RWPE1 (cell line): ENCODE data around the gene RHPN2.
"Not testable (repeated sequence)": the region's sequence is repeated elsewhere in the genome, so short reads cannot be mapped to it uniquely, and the experiment has no call there.

Experiments used
- CTCF ChIA-PET: fragments of 350-600 bp; sonication (Branson Sonifier 250); formaldehyde crosslinking; extraction: SDS; loops from one replicate; lab custom pipeline; 2021; lab: Yijun Ruan, JAX
- POLR2A ChIA-PET: fragments of 400-600 bp; formaldehyde crosslinking; extraction: SDS; loops from one replicate; lab custom pipeline; 2020; ENCODE audit warnings: antibody characterized with exemption; ENCODE audit not compliant: low non-redundant PET; lab: Yijun Ruan, JAX
- DNase-seq: peaks from one replicate; pipeline ENCODE4 v3.0.0; 2012; ENCODE audit warnings: low spot score
- H3K27ac ChIP-seq: fragments of 450-650 bp; 2 replicates; pipeline ENCODE4 v1.5.1; 2017
- TF ChIP-seq, protein P1 (sequence below): fragments of 450-650 bp; conservative IDR thresholded peaks from 2 replicates; pipeline ENCODE4 v1.5.1; 2017; ENCODE audit warnings: low read depth, mild to moderate bottlenecking

The RHPN2 gene

DNA sequence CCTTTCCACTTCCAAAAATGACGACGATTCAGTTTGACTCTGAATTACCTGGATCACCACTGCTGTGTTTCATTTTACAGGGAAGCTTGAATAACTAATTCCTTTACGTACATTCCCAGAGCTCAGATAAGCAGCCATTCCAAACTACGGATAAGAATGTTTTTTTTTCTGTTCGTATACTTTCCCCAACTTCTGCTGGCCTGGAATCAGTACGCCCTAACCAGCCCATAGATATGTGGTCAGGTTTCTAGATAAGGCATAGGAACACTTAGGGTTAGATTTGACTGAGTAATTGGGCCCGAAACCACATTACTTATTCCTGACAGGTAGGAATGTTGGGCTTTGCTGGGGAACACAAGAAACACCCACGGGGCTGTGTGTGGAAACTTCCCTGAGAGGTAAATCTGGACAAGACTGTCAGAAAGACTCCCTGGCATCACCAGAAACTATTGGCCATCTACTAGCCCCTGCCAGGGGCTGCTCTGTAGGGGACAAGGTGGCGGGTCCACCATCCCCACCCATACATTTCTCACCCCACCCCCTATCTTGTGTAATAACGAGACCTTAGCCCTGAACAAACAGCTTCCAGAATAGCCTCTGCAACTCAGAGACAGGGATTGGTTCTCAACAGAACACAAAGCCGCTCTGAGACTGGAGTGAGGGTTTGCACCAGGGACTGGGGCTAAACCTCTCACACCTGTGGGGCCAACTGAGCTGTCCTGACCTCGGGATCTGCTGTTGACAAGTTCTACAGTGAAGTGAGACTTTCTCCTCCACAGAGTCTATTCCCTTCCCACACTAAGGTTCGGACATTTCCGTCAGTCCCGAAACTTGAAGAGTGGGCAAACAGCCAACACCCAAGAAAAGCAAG lies 15.6 kb downstream of the RHPN2 start:
- TF ChIP-seq, protein P1, sequence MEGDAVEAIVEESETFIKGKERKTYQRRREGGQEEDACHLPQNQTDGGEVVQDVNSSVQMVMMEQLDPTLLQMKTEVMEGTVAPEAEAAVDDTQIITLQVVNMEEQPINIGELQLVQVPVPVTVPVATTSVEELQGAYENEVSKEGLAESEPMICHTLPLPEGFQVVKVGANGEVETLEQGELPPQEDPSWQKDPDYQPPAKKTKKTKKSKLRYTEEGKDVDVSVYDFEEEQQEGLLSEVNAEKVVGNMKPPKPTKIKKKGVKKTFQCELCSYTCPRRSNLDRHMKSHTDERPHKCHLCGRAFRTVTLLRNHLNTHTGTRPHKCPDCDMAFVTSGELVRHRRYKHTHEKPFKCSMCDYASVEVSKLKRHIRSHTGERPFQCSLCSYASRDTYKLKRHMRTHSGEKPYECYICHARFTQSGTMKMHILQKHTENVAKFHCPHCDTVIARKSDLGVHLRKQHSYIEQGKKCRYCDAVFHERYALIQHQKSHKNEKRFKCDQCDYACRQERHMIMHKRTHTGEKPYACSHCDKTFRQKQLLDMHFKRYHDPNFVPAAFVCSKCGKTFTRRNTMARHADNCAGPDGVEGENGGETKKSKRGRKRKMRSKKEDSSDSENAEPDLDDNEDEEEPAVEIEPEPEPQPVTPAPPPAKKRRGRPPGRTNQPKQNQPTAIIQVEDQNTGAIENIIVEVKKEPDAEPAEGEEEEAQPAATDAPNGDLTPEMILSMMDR = no peak
- ChIA-PET POLR2A (no interaction called here), CTCF (no interaction called here)
- H3K27ac ChIP-seq = no peak overlapping the region
- peak; percentile 49 for DNase-seq

DNA sequence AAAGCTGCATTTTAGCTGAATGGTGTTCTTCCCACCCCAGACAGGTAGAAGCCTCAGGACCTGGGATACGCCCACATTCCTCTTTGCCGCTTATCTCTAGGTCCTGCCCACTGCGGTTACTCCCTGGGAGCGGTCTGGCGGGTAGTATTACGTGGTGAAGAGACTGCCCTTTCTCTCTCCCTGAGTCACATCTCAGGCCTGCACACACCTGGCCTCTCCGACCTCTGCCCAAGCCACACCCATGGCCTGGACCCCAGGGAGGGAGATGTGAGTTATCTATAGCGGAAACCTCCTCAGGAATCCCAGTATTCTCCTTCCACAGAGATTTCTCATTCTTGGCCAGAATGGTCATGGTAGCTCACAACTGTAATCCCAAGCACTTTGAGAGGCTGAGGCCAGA lies 17.3 kb downstream of the RHPN2 start:
- TF ChIP-seq, protein P1 = no peak
- peak; percentile 92 for DNase-seq
- peak overlapping the region; percentile 56 for H3K27ac ChIP-seq
- ChIA-PET CTCF (no interaction called here), POLR2A (no interaction called here)

DNA sequence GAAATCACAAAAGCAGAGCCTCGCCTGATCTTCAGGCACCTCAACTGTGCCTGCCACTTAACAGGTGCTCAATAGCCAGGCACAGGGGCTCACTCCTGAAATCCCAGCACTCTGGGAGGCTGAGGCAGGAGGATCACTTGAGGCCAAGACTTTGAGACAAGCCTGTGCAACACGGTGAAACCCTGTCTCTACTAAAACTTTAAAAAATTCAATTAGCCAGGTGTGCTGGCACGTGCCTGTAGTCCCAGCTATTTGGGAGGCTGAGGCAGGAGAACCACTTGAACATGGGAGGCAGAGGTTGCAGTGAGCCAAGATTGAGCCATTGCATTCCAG lies 22.9 kb downstream of the RHPN2 start:
- peak overlapping the region; percentile 35; the same call in 1 of the 2 replicates for H3K27ac ChIP-seq
- DNase-seq, CTCF ChIA-PET, POLR2A ChIA-PET: not testable (repeated sequence)

- POLR2A ChIA-PET = interaction anchor here (0.6 kb wide), 1 partner anchor 58 kb away, joined by 3 read pairs; no protein-coding TSS in a partner anchor
- CTCF ChIA-PET = interaction anchor here (0.5 kb wide), 1 partner anchor 171 kb away, joined by 4 read pairs; no protein-coding TSS in a partner anchor
- TF ChIP-seq, protein P1 = no peak
- H3K27ac ChIP-seq = peak overlapping the region; percentile 35
- DNase-seq = peak; percentile 70
Observed at GRCh38 chr19:33040994-33041827, 23.5 kb downstream of the RHPN2 start.

- POLR2A ChIA-PET = no interaction called here
- TF ChIP-seq, protein P1 = no peak
Observed at GRCh38 chr19:33039815-33040214, 24.9 kb downstream of the RHPN2 start.

GRCh38 chr19:33039108-33039599 lies 25.5 kb downstream of the RHPN2 start:
- CTCF ChIA-PET = no interaction called here
- POLR2A ChIA-PET = no interaction called here
- DNase-seq = no peak
- TF ChIP-seq, protein P1 = no peak
- H3K27ac ChIP-seq = no peak overlapping the region

More at GRCh38 chr19:33039815-33040214, 24.9 kb downstream of the RHPN2 start:
- H3K27ac ChIP-seq = no peak overlapping the region
- no peak for DNase-seq
- CTCF ChIA-PET = interaction anchor here (0.6 kb wide), 1 partner anchor 1674 kb away, joined by 6 read pairs; no protein-coding TSS in a partner anchor

GRCh38 chr19:33037168-33038025 lies 27.3 kb downstream of the RHPN2 start:
- CTCF ChIA-PET, DNase-seq, POLR2A ChIA-PET, H3K27ac ChIP-seq: not testable (repeated sequence)

DNA sequence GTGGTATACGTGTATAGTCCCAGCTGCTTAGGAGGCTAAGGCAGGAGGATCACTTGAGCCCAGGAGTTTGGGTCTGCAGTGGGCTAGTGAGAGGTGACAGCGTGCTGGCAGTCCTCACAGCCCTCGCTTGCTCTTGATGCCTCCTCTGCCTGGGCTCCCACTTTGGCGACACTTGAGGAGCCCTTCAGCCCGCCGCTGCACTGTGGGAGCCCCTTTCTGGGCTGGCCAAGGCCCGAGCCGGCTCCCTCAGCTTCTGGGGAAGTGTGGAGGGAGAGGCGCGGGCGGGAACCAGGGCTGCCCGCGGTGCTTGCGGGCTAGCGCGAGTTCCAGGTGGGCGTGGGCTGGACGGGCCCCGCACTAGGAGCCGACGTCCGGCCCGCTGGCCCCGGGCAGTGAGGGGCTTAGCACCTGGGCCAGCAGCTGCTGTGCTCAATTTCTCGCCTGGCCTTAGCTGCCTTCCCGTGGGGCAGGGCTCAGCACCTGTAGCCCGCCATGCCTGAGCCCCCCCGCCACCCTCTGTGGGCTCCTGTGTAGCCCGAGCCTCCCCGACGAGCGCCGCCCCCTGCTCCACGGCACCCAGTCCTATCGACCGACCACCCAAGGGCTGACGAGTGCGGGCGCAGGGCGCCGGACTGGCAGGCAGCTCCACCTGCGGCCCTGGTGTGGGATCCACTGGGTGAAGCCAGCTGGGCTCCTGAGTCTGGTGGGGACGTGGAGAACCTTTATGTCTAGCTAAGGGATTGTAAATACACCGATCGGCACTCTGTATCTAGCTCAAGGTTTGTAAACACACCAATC lies 28.1 kb downstream of the RHPN2 start:
- DNase-seq, H3K27ac ChIP-seq, CTCF ChIA-PET, POLR2A ChIA-PET: not testable (repeated sequence)
